HepG2 (cell line): Measurements from ENCODE around the gene IDUA. TPM values are rescaled to one million over a fixed set of nuclear protein-coding genes. Genes with fewer than 3 reads are reported as not detected.

ENCODE experiments used
- BRD4 ChIP-seq: sonication (generic); formaldehyde crosslinking; IDR thresholded peaks from 2 replicates; pipeline ENCODE4 v1.4.0; 2020; ENCODE audit warnings: missing genetic modification reagents
- CHD4 ChIP-seq: fragments of 200-600 bp; sonication (generic); IDR thresholded peaks from 2 replicates; pipeline ENCODE4 v1.7.0; 2017; ENCODE audit warnings: mild to moderate bottlenecking, low read length, borderline replicate concordance
- HNRNPH1 ChIP-seq: fragments of 200-400 bp; formaldehyde crosslinking; optimal IDR thresholded peaks from 2 replicates; pipeline ENCODE3; 2017; ENCODE audit warnings: mild to moderate bottlenecking, low read depth, low read length
- HOMEZ ChIP-seq: IDR thresholded peaks from 2 replicates; pipeline ENCODE4 v1.6.1; 2016; ENCODE audit warnings: low read depth
- IKZF4 ChIP-seq: sonication (generic); formaldehyde crosslinking; IDR thresholded peaks from 2 replicates; pipeline ENCODE4 v1.5.1; 2020; ENCODE audit warnings: borderline replicate concordance, mild to moderate bottlenecking, low read depth, missing genetic modification reagents; ENCODE audit errors: not compliant biosample characterization
- KDM2A ChIP-seq: sonication (generic); formaldehyde crosslinking; IDR thresholded peaks from 2 replicates; pipeline ENCODE4 v1.4.0; 2020; ENCODE audit warnings: low read depth, missing genetic modification reagents, borderline replicate concordance
- LCORL ChIP-seq, 2 experiments: fragments of 450-650 bp in 1 of 2; sonication (generic) in 1 of 2; formaldehyde crosslinking in 1 of 2; IDR thresholded peaks; 2 replicates each; pipeline versions ENCODE4 v1.5.0 to v1.6.1; 2017 to 2020; ENCODE audit warnings: antibody characterized with exemption in 1 of 2, missing genetic modification reagents in 1 of 2
- MED8 ChIP-seq: sonication (generic); formaldehyde crosslinking; IDR thresholded peaks from 2 replicates; pipeline ENCODE4 v1.8.1; 2023; ENCODE audit warnings: mild to moderate bottlenecking, missing genetic modification reagents; ENCODE audit not compliant: insufficient replicate concordance
- MIXL1 ChIP-seq: IDR thresholded peaks from 2 replicates; pipeline ENCODE4 v1.6.1; 2016
- MXD4 ChIP-seq: IDR thresholded peaks from 2 replicates; pipeline ENCODE4 v1.6.1; 2016; ENCODE audit warnings: mild to moderate bottlenecking, missing biosample characterization, missing genetic modification reagents
- SOX5 ChIP-seq: IDR thresholded peaks from 2 replicates; pipeline ENCODE4 v1.6.1; 2016; ENCODE audit warnings: borderline replicate concordance
- SP5 ChIP-seq: IDR thresholded peaks from 2 replicates; pipeline ENCODE4 v1.6.1; 2016; ENCODE audit warnings: low read depth, borderline replicate concordance
- SRF ChIP-seq: IDR thresholded peaks from 2 replicates; pipeline ENCODE4 v1.6.1; 2011; ENCODE audit warnings: mild to moderate bottlenecking, low read depth, low read length, moderate library complexity
- SYNCRIP ChIP-seq: fragments of 200-400 bp; formaldehyde crosslinking; IDR thresholded peaks from 2 replicates; pipeline ENCODE4 v1.6.1; 2018; ENCODE audit warnings: mild to moderate bottlenecking, low read depth, low read length; ENCODE audit not compliant: insufficient read depth
- THRA ChIP-seq: sonication (generic); formaldehyde crosslinking; IDR thresholded peaks from 2 replicates; pipeline ENCODE4 v1.4.0; 2020; ENCODE audit warnings: missing genetic modification reagents, borderline replicate concordance
- ZBTB4 ChIP-seq: sonication (generic); formaldehyde crosslinking; IDR thresholded peaks from 2 replicates; pipeline ENCODE4 v1.4.0; 2020; ENCODE audit warnings: missing genetic modification reagents, mild to moderate bottlenecking, borderline replicate concordance
- ZNF337 ChIP-seq: sonication (generic); formaldehyde crosslinking; IDR thresholded peaks from 2 replicates; pipeline ENCODE4 v1.5.1; 2020; ENCODE audit warnings: missing genetic modification reagents, low read depth, mild to moderate bottlenecking, borderline replicate concordance
- ZNF549 ChIP-seq: sonication (generic); formaldehyde crosslinking; IDR thresholded peaks from 2 replicates; pipeline ENCODE4 v1.5.0; 2020; ENCODE audit warnings: missing genetic modification reagents
- ZNF614 ChIP-seq: IDR thresholded peaks from 2 replicates; pipeline ENCODE4 v1.6.1; 2018; ENCODE audit warnings: missing biosample characterization, missing genetic modification reagents, inconsistent platforms, borderline replicate concordance
- ZNF770 ChIP-seq: sonication (generic); formaldehyde crosslinking; IDR thresholded peaks from 2 replicates; pipeline ENCODE4 v1.5.0; 2020; ENCODE audit warnings: mild to moderate bottlenecking, missing genetic modification reagents
- ZSCAN12 ChIP-seq: sonication (generic); formaldehyde crosslinking; IDR thresholded peaks from 2 replicates; pipeline ENCODE4 v1.9.0; 2021; ENCODE audit warnings: mild to moderate bottlenecking, missing genetic modification reagents
- polyA plus RNA-seq, 8 experiments: library from polyadenylated mRNA; depleted of rRNA in 3 of 8; stranded (reverse) in 7 of 8; unstranded in 1 of 8; fragments of >200 nt; fragmentation: Illumina TruSeq in 4 of 8; extraction: Trizol in 4 of 8; gene quantifications; 2 replicates each; pipeline versions ENCODE4 v1.2.1 to v1.2.3, GENCODE V29; 2011 to 2016; ENCODE audit warnings: low read depth in 4 of 8, missing spikeins in 1 of 8, mixed read lengths in 1 of 8; ENCODE audit not compliant: insufficient read depth in 1 of 8
- total RNA-seq, 5 experiments: library from RNA; depleted of rRNA; stranded (reverse); fragments of >200 nt; fragmentation: Illumina TruSeq; extraction: Trizol; gene quantifications; 2 replicates each; pipeline ENCODE4 v1.2.3, GENCODE V29; 2016; ENCODE audit warnings: low read depth in 1 of 5

The IDUA gene
- total and polyA plus RNA-seq, 2 of the 13 experiments (the other 11 are each of a cell fraction or from before 2014, with no cell fraction given), result 0.77 to 1.0 TPM

GRCh38 chr4:992297-993110, 5.7 kb downstream of the IDUA start (continued):
- no peak for TF ChIP-seq ZSCAN12 (CRISPR knock-in tag)
- no peak for TF ChIP-seq ZBTB4 (CRISPR knock-in tag)
- no peak for TF ChIP-seq BRD4 (CRISPR knock-in tag)
- peak; percentile 91 for TF ChIP-seq SOX5 (CRISPR knock-in tag)
- no peak for TF ChIP-seq LCORL (IDR thresholded peaks at IDR 0.05)
- peak; percentile 83 for TF ChIP-seq LCORL (CRISPR knock-in tag; IDR thresholded peaks at IDR 0.05)
- TF ChIP-seq ZNF549 (CRISPR knock-in tag), result no peak
- no peak for TF ChIP-seq CHD4
- peak; percentile 79 for TF ChIP-seq KDM2A (CRISPR knock-in tag)
- peak; percentile 21 for TF ChIP-seq MED8 (CRISPR knock-in tag)
- no peak for TF ChIP-seq SRF
- peak; percentile 98 for TF ChIP-seq SP5 (CRISPR knock-in tag)
- TF ChIP-seq SYNCRIP, result no peak
- no peak for TF ChIP-seq HNRNPH1
- TF ChIP-seq IKZF4 (CRISPR knock-in tag), result no peak
- peak; percentile 91 for TF ChIP-seq ZNF614 (CRISPR knock-in tag)
- peak; percentile 78; the same call in 1 of the 2 replicates for TF ChIP-seq MIXL1 (CRISPR knock-in tag)
- no peak for TF ChIP-seq ZNF337
- TF ChIP-seq HOMEZ (CRISPR knock-in tag), result peak; percentile 74; the same call in 1 of the 2 replicates
- TF ChIP-seq MXD4 (CRISPR knock-in tag), result peak; percentile 88; the same call in 1 of the 2 replicates
- TF ChIP-seq THRA (CRISPR knock-in tag), result peak; percentile 84; the same call in 1 of the 2 replicates
- no peak for TF ChIP-seq ZNF770 (CRISPR knock-in tag)
